ENCODE results near the gene GPBP1.
"Not testable (repeated sequence)": the region's sequence is repeated elsewhere in the genome, so short reads cannot be mapped to it uniquely, and the experiment has no call there.

The GPBP1 gene

GRCh38 chr5:57176350-57176857 is 2.5 kb downstream of the GPBP1 start:
- DNase-seq (ENCODE audit: low read depth in 2 of 2), result no peak

DNA sequence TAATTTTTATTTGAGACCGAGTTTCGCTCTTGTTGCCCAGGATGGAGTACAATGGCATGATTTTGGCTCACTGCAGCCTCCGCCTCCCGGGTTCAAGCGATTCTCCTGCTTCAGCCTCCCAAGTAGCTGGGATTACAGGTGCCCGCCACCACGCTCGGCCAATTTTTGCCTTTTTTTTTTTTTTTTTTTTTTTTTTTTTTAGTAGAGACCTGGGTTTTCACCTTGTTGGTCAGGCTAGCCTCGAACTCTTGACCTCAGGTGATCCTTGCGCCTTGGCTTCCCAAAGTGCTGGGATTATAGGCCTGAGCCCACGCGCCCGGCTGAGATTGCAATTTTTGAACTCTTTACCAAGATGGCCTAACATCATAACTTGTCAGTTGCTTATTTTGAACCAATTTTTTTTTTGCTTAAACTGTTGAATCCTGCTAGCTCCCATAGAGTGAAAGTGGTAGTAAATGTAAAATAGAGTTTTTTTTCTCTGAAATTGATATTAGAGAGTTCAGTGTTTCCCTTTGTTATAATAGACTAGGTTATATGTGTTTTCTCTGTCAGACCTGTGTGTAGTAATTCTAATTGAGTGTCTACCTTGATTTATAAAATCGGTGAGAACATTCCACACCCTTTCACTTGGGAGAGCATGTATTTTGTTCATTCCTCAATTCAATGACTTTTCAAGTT is 3.8 kb downstream of the GPBP1 start:
- no peak for DNase-seq (ENCODE audit: low read depth in 2 of 2)

GRCh38 chr5:57178238-57178637 is 4.4 kb downstream of the GPBP1 start:
- not testable (repeated sequence) for DNase-seq (ENCODE audit: low read depth in 2 of 2)

DNA sequence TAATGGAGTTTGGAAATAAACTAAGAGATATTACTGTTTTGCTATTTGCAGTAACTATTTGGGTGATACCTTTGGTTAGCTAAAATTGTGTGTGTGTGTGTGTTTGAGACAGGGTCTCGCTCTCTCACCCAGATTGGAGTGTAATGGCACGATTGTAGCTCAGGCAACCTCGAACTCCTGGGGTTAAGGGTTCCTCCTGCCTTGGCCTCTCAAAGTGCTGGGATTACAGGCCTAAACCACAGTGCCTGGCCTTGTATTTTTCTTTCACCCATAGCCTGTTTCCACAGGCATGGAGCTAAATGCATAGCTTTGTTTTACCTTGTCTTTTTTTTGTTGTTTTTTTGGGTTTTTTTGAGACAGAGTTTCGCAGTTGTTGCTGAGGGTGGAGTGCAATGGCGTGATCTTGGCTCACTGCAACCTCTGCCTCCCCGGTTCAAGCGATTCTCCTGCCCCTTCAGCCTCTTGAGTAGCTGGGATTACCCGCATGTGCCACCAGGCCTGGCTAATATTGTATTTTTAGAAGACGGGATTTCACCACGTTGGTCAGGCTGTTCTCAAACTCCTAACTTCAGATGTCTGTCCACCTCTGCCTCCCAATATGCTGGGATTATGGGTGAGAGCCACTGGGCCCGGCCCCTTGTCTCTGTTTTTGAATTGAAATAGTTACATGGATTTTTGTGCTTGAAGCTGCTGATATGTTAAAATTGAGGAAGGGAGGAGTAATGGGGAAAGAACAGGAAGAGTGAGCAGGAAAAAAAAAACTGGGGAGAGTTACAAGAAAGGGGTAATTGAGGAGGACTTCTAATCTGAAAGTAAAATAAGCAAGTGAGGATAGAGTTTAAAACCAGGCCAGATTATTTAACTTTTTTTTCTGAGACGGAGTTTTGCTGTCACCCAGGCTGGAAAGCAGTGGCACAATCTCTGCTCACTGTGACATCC is 5.7 kb downstream of the GPBP1 start:
- no peak for DNase-seq (ENCODE audit: low read depth in 2 of 2)

DNA sequence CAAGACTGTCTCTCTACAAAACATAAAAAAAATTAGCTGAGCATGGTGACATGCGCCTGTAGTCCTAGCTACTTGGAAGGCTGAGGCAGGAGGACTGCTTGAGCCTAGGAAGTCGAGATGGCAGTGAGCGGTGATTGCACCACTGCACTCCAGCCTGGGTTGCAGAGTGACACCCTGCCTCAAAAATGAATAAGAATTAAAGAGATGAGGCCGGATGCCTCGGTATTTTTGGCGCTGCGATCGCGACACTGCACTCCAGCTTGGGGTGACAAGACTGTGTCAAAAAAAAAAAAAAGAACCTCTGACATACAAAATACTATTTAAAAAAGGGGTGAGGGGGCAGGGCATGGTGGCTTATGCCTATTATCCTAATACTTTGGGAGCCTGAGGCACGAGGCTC is 7.3 kb downstream of the GPBP1 start:
- no peak for DNase-seq (ENCODE audit: low read depth in 2 of 2)

GRCh38 chr5:57184322-57184721 is 10.5 kb downstream of the GPBP1 start:
- no peak for DNase-seq (ENCODE audit: low read depth in 2 of 2)

DNA sequence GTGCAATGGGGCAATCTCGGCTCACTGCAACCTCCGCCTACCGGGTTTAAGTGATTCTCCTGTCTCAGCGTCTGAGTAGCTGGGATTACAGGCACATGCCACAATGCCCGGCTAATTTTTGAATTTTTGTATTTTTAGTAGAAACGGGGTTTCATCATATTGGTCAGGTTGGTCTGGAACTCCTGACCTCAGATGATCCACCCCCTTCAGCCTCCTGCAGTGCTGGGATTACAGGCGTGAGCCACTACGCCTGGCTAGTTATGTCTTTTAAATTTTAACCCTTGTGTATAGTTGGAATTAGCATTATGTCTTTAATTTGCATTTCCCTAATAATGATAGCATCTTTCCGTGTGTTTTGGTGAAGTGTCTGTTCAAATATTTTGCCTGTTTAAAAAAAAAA is 11.5 kb downstream of the GPBP1 start:
- no peak for DNase-seq (ENCODE audit: low read depth in 2 of 2)

DNA sequence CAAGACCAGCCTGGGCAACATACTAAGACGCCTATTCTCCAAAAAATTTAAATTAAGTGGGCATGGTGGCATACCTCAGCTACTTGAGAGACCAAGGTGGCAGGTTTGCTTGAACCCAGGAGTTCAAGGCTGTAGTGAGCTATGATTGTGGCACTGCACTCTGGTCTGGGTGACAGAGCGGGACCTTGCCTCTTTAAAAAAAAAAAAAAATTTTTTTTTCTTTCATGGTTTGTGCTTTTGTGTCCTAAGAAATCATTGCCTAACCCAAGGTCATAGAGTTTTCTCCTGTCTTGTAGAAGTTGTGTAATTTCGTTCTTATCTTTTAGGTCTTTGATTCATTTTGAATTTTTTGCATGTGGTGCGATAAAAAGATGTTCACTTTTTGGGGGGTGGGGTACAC is 12.3 kb downstream of the GPBP1 start:
- DNase-seq (ENCODE audit: low read depth in 2 of 2), result no peak

DNA sequence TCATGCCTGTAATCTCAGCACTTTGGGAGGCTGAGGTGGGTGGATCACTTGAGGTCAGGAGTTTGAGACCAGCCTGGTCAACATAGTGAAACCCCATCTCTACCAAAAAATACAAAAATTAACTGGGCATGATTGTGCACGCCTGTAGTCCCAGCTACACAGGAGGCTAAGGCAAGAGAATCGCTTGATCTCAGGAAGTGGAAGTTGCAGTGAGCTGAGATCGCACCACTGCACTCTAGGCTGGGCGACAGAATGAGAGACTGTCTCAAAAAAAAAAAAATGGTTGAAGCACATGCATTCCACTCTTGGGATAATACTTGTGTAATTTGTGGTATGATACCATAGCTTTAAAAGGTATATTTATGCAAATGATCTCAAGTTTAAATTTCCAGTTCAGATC is 14.1 kb downstream of the GPBP1 start:
- DNase-seq (ENCODE audit: low read depth in 2 of 2), result not testable (repeated sequence)

GRCh38 chr5:57189515-57189914 is 15.7 kb downstream of the GPBP1 start:
- DNase-seq (ENCODE audit: low read depth in 2 of 2), result no peak

- no peak for DNase-seq (ENCODE audit: low read depth in 2 of 2)
Measured at GRCh38 chr5:57190593-57190992, 16.7 kb downstream of the GPBP1 start.

DNA sequence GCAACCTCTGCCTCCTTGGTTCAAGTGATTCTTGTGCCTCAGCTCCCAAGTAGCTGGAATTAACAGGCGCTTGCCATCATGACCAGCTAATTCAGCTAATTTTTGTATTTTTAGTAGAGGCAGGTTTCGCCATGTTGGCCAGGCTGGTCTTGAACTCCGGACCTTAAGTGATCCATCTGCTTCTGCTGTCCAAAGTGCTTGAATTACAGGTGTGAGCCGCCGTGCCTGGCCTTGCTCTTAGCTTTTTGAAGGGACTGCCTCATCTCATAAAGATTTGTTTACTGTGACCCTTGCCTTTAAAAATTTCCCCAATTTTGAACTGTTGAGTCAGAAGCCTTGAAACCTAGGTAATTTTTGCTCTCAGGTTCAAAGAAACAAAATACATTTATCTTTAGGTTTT is 17.3 kb downstream of the GPBP1 start:
- DNase-seq (ENCODE audit: low read depth in 2 of 2), result no peak

- no peak for DNase-seq (ENCODE audit: low read depth in 2 of 2)
Measured at GRCh38 chr5:57191986-57192385, 18.1 kb downstream of the GPBP1 start.

DNA sequence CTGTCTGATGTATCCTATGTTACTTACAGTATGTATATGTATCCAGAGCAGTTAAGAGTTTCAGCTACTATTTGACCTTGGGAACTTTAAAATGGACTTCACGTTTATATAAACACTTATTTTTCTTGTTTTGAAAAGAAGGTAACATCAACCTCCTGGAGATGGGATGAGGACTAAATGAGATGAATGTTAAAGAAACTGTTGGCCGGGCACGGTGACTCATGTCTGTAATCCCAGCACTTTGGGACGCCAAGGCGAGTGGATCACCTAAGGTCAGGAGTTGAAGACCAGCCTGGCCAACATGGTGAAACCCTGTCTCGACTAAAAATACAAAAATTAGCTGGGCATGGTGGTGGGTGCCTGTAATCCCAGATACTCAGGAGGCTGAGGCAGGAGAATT is 19.0 kb downstream of the GPBP1 start:
- not testable (repeated sequence) for DNase-seq (ENCODE audit: low read depth in 2 of 2)

- no peak for DNase-seq (ENCODE audit: low read depth in 2 of 2)
Measured at GRCh38 chr5:57193757-57194413, 20.0 kb downstream of the GPBP1 start.

DNA sequence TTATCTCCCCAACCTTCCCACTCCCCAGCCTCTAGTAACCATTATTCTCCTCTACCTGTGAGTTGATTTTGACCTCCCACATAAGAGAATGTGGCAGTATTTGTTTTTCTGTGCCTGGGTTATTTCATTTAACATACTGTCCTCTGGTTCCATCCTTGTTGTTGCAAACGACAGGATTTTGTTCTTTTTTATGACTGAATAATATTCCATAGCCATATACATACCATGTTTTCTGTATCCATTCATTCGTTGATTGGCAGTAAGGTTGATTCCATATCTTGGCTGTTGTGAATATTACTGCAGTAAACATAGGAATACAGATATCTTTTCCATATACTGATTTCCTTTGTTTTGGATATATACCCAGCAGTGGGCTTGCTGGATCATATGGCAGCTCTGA is 20.8 kb downstream of the GPBP1 start:
- no peak for DNase-seq (ENCODE audit: low read depth in 2 of 2)

DNA sequence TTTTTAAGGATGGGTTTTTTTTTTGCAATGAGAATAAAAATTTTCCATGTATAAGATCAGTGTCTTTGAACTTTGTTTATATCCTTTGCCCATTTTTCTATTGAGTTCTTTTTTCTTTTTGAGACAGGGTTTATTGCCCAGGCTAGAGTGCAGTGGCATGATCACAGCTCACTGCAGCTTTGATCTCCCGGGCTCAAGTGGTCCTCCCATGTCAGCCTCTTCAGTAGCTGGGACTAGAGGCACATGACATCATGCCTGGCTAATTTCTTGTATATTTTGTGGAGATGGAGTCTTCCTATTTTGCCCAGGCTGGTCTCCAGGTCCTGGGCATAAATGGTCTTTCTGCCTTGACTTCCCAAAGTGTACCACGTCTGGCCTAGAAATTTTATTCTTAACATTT is 21.2 kb downstream of the GPBP1 start:
- no peak for DNase-seq (ENCODE audit: low read depth in 2 of 2)

DNA sequence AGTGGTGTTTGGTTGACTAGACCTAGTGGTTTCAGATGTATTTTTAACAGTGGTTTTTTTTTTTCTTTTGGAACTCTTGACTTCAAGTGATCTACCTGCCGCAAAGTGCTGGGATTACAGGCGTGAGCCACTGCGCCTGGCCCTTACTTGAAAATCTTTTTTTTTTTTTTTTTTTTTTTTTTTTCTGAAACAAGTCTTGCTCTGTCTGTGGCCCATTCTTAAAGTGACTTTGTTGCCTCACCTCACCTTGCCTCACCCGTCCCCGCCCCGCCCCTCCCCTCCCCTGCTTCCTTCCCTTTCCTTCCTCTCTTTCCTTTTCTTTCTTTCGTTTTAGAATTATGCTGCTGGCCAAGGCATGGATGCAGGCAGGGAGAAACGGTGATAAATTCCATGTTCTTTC is 26.0 kb downstream of the GPBP1 start:
- DNase-seq (ENCODE audit: low read depth in 2 of 2), result no peak

GRCh38 chr5:57202811-57203210 is 29.0 kb downstream of the GPBP1 start:
- DNase-seq (ENCODE audit: low read depth in 2 of 2), result no peak

GRCh38 chr5:57207007-57207653 is 33.3 kb downstream of the GPBP1 start:
- DNase-seq (ENCODE audit: low read depth in 2 of 2), result no peak

DNA sequence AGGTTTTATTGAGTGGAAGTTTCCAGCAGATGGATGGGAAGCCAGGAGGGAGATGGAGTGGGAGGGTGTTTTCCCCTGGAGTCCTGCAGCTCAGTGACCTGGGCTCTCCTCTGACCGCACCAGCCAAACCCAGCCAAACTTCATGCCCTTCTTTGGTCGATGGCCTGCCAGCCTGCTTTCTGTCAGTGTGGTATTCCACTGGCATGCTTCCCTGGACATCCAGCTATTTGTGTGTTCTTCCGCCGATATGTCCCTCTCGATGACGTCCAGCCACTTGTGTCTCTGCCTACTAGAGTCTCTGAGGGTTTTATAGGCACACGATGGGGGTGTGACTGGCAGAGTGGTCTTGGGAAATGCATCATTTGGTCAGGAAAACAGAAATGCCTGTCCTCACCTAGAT is 33.8 kb downstream of the GPBP1 start:
- DNase-seq (ENCODE audit: low read depth in 2 of 2), result no peak

Data from stimulated activated CD4-positive, alpha-beta T cell treated with anti-CD3 and anti-CD28 coated beads, Interleukin-1b, Interleukin-23, amount 100 ng/mL, for 1 hour (primary cell).